Measurements from ENCODE around the gene HOXD9.

Gene HOXD9

GRCh38 chr2:176111846-176112374 lies 10.6 kb upstream of the HOXD9 start:
- DNase-seq, result no peak

- no peak for DNase-seq
Measured at GRCh38 chr2:176112375-176113302, 9.9 kb upstream of the HOXD9 start.

- peak; percentile 48 for DNase-seq
Measured at GRCh38 chr2:176114120-176114929, 8.2 kb upstream of the HOXD9 start.

GRCh38 chr2:176114930-176115625 lies 7.4 kb upstream of the HOXD9 start:
- no peak for DNase-seq

- peak; percentile 54 for DNase-seq
Measured at GRCh38 chr2:176115883-176116813, 6.4 kb upstream of the HOXD9 start, which contains the start of gene HOXD10. TSS of gene HOXD10 (plus strand) at chr2:176116778. CDS start at chr2:176116834, 56 bp downstream.

DNA sequence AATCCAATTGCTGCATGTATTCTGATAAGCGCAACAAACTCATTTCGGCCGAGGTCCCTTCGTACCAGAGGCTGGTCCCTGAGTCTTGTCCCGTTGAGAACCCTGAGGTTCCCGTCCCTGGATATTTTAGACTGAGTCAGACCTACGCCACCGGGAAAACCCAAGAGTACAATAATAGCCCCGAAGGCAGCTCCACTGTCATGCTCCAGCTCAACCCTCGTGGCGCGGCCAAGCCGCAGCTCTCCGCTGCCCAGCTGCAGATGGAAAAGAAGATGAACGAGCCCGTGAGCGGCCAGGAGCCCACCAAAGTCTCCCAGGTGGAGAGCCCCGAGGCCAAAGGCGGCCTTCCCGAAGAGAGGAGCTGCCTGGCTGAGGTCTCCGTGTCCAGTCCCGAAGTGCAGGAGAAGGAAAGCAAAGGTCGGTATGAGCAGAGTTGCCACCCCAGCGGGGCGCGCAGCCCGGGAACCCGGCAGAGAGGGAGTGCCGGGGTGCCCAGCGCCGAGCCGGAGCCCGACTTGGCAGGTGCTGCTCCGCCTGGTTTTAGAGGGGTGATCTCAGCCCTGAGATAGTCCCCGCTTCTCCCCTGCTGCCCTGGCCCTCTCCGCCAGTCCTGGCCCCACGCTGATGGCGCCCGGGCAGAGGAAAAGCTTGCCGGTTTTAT lies 5.2 kb upstream of the HOXD9 start:
- DNase-seq, result no peak

DNA sequence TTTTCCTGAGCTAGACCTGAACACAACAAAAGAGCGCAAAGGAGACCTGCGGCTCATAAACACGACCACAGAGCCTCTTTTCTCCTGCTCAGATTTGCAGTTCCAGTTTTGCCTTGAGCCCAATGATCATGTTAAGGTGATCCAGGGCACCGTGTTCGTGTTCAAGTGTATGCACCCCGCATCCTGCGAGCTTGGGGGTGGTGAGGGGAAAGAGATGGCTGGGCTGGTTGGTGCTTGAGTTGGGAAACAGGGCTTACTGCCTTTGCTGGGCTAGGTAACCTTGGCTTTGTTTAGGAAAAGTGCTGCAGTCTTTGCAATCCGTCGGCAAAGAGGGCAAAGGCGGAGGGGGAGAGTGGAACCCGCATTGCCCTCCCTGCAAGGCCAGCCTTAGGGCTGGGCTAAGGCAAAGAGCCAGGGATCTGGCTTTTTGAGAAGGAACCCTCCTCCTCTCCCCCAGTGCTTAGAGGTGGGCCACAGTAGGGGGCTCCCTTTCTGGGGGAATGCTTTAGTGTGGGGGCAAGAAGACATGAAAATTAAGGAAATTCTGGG lies 4.6 kb upstream of the HOXD9 start:
- DNase-seq, result no peak

DNA sequence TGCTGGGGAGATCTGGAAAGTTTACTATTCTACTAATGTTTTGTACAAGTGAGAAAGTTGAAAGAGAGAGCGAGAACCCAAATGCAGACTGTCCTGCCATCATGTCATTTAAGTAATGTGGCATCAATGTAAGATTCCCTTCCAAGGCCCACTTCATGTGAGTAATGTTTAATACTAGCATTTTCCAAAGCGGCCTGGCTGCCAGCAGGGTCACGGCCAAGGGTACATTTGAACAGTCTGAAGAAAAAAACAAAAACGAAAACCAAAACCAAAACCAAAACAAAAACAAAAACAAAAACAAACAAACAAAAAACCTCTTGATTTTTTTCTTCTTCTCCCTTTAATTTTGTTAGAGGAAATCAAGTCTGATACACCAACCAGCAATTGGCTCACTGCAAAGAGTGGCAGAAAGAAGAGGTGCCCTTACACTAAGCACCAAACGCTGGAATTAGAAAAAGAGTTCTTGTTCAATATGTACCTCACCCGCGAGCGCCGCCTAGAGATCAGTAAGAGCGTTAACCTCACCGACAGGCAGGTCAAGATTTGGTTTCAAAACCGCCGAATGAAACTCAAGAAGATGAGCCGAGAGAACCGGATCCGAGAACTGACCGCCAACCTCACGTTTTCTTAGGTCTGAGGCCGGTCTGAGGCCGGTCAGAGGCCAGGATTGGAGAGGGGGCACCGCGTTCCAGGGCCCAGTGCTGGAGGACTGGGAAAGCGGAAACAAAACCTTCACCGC lies 3.7 kb upstream of the HOXD9 start:
- peak; percentile 39 for DNase-seq

DNA sequence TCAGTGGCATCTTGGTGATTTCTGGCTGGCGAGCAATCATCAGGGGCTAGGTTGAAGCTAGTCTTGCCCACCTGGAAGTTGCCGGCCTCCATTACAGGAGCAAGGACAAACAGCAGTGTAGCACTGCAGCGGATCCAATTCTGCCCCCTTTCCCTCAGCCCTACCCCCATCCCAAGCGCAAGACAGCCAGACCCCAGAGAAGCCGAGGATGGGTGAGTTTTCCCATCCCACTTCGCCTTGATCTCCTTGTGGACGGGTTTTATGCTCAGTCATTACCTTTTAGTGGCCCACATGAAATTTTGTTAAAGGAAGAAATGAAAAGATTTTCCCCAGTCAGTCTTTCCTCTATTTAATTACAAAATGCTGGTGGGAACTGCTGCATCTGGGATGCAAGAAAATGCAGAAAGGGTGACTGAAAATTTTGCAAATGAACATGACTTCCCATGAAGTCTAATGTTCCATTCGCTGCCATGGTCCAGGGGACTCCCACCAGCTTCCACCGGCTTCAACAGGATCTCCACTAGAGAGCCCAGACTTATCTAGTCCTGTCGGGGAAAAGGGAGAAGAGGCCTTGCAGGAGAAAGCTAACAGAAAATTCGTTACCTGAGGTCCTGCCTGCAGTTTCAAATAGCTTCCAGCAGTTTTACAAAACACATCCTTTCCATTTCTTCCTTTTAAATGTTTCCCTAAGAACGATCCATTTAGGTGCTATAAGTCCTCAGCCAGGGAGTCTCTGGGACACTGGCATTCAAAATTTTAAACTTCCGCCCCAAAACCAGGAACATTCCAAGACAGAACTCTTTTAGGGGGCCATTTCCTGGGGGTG lies 1.9 kb upstream of the HOXD9 start:
- DNase-seq, result no peak

DNA sequence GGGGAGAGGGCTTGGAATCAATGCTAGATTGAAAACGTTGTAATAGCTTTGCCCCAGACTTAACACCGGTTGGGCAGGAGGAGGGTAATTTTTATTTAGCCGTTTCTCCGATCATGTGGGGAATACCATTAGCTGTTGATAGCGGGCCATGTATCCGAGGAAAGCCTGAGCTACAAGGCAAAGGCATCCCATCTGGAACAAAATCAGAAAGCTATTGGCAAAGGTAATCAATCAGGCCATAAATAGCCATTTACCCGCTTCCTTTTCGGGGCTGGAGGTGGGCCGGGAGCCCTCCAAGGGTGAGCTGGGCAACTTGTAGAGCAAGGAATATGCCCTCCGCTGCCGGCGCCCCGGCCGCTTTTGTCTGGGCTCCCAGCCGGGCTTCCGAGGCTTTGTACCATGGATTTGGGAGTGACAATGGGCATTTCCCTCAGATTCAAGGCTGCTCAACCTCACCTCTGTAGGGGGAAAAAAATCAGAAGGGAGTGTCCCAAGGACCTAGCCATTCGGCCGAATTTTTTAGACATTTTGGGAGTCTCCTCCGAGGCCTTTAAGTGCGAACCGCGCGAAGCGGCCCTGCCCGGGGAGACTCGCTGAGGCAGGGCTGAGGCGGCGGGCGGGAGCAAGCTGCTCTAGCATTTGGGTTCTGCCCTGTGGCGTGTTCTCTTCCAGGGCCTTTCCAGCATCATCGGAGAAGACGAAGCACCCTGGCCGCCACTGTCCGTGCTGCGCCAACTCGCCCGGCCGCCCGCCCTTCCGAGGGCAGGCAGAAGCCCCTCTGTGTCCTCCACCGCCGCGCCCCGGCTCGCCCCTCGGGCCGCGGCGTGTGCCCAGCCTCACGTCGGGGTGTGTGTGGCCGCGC lies 1.1 kb upstream of the HOXD9 start:
- DNase-seq, result no peak

DNA sequence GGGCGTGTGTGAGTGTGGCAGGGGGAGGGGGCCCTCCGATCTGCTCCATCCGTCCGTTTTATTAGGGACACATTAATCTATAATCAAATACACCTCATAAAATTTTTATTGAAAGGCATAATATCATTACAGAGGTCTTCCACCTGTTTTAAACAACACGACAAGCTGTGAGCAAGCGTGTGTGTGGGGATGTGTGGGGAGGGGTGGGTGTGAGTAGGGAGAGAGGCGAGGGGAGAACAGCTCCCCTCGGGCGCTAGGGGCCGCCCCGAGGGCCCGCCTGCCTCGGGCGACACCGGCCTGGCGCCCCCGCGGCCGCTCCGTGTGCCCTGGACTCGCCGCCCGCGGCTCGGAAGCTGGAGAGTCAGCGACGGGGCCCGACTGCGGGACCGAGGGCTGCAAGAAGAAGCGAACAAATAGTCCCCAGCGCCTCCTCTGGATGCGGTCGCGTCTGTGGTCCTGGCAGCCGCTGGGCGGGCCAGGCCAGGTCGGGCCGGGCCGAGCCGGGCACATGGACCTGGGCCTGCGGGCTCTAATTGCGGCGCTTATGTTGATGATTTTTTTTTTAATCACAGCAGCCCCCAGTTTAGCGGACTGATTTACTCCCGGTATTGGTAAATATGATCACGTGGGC lies 352 bp upstream of the HOXD9 start:
- DNase-seq, result no peak

GRCh38 chr2:176123411-176124109 lies 1.0 kb downstream of the HOXD9 start:
- no peak for DNase-seq

DNA sequence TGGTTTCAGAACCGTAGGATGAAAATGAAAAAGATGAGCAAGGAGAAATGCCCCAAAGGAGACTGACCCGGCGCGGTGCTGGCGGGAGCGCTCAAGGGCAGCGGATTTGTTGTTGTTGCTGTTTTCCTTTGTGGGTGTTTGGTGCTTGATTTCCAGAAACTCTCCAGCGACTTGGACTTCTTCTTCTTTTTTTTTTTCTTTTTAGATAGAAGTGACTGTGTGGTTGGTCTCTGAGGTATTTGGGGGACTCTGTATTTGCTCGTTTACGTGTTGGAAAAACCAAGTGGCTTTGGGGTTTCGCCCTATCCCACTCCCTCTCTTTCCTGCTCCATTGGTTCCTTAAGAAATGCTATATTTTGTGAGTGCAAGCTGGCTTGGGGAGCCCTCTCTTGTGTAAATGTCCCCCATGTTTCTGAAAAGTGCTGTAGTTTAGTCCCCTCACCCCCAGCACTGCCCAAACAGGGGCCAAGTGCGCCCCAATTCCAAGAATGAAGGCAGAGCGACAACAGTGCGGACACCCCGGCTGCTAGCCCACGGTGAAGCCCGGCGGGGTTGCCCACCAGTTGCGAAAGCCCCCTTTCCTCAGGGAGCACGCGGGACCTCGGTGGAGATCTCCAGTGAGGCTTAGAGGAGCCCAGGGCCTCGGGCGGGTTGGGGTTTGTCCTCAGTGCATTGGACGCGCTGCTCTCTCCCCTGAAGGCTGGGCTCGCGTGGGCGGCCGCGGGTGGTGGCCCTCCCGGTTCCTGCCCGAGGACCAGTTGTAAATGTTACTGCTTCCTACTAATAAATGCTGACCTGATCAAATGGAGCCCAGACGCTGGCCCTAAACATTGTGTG lies 1.8 kb downstream of the HOXD9 start:
- DNase-seq, result no peak

DNA sequence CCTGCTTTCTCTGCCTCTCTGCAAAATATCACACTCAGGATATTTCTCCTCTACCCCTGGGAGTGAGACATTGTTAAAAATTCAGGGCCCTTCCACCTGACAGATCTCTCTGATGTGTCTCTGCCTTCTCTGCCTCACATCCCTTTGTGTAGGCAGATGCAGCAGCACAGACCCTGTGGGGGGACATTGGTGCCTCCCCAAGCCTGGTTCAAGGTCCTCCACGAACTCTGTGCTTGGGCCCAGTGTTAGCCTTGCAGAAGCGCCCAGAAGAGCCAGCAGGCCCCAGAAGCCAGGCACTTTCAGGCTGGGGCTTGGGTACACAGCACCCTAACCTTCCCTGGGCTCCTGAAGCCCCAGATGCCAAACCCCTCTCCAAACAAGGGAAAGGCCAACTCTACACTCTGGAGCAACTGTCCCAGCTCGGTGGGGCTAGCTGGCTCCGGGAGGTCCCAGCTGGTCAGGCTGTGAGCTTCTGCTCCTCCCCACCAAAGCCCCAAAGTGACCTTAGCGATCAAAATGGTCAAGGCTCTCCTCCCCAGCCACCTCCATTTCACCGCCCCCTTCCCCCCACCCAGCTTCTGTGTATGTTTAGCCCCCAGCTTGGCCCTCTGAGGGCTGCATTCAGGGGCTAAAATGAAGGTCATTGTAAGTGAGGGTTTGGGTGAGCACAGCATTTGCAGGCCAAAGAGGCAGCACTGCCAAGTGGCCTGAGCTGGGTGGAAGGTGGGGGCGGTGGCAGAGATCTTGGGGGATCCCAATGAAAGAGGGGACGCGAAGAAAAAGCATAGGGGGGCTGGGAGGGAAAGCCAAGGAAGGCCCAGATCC lies 2.6 kb downstream of the HOXD9 start:
- DNase-seq, result no peak

GRCh38 chr2:176125772-176126054 lies 3.2 kb downstream of the HOXD9 start:
- DNase-seq, result no peak

Measured in SHP77 treated with DMSO at 0.1 percent for 48 hours (cell line).